HL-60 (cell line): ENCODE data around the gene HCN4.

Experiments
- DNase-seq, 2 experiments: peaks; one replicate each; pipeline ENCODE4 v3.0.0-alpha.2; 2010 to 2020; ENCODE audit warnings: low read depth in 1 of 2, low spot score in 1 of 2
- H3K27ac ChIP-seq: fragments of 250-450 bp; sonication (Bioruptor Pico); replicated peaks from 2 replicates; pipeline ENCODE4 v1.5.1; 2020; ENCODE audit warnings: mild to moderate bottlenecking, moderate library complexity
- H3K27me3 ChIP-seq: fragments of 250-450 bp; sonication (Bioruptor Pico); 2 replicates; pipeline ENCODE4 v1.5.1; 2021; ENCODE audit warnings: mild to moderate bottlenecking, moderate library complexity; ENCODE audit not compliant: insufficient read depth, poor library complexity, severe bottlenecking
- H3K4me3 ChIP-seq: replicated peaks from 2 replicates; pipeline ENCODE4 v1.5.1; 2011; ENCODE audit warnings: mild to moderate bottlenecking, control low read depth, low read length; ENCODE audit not compliant: insufficient read depth
- CTCF ChIP-seq: IDR thresholded peaks from one replicate; pipeline ENCODE4 v1.5.1; 2011; ENCODE audit warnings: low read length, control low read depth, inconsistent platforms; ENCODE audit not compliant: insufficient read depth
- GABPA ChIP-seq: IDR thresholded peaks from 2 replicates; pipeline ENCODE4 v1.6.1; 2012; ENCODE audit warnings: low read depth
- POLR2AphosphoS5 ChIP-seq: IDR thresholded peaks from 2 replicates; pipeline ENCODE4 v1.6.1; 2012; ENCODE audit warnings: low read depth
- REST ChIP-seq: IDR thresholded peaks from 2 replicates; pipeline ENCODE4 v1.6.1; 2012; ENCODE audit warnings: low read depth; ENCODE audit not compliant: insufficient replicate concordance
- SPI1 ChIP-seq: IDR thresholded peaks from 2 replicates; pipeline ENCODE4 v1.6.1; 2012; ENCODE audit warnings: low read depth, mild to moderate bottlenecking, borderline replicate concordance

Gene HCN4

GRCh38 chr15:73394782-73395181, 26.0 kb upstream of the HCN4 start:
- Histone ChIP-seq H3K4me3 (no peak overlapping the region), H3K27ac (no peak overlapping the region), H3K27me3 (no peaks in the 10 kb centered on the region)
- DNase-seq = no peak
- TF ChIP-seq POLR2AphosphoS5 = no peak
- TF ChIP-seq SPI1 = no peak
- no peak for TF ChIP-seq REST
- no peak for TF ChIP-seq GABPA
- TF ChIP-seq CTCF = no peak

- Histone ChIP-seq H3K27ac (no peak overlapping the region), H3K4me3 (no peak overlapping the region), H3K27me3 (no peaks in the 10 kb centered on the region)
- no peak for TF ChIP-seq CTCF
- no peak for TF ChIP-seq POLR2AphosphoS5
- no peak for TF ChIP-seq SPI1
- TF ChIP-seq REST = no peak
- no peak for TF ChIP-seq GABPA
- DNase-seq = no peak
These were observed 24.6 kb upstream of the HCN4 start for GRCh38 chr15:73393336-73393735.

GRCh38 chr15:73392025-73392424, 23.3 kb upstream of the HCN4 start:
- TF ChIP-seq CTCF (no peak), GABPA (no peak), SPI1 (no peak), REST (no peak), POLR2AphosphoS5 (no peak)
- DNase-seq = no peak
- no peak overlapping the region for H3K4me3 ChIP-seq
- H3K27ac ChIP-seq = no peak overlapping the region
- H3K27me3 ChIP-seq = no peaks in the 10 kb centered on the region
